ENCODE data around the gene SMPD4.
"Not testable (repeated sequence)": the region's sequence is repeated elsewhere in the genome, so short reads cannot be mapped to it uniquely, and the experiment has no call there.

The SMPD4 gene

GRCh38 chr2:130139331-130140280 lies 41.8 kb downstream of the SMPD4 start:
- DNase-seq (ENCODE audit: low spot score) = not testable (repeated sequence)

- DNase-seq (ENCODE audit: low spot score) = not testable (repeated sequence)
These were observed 42.6 kb downstream of the SMPD4 start for GRCh38 chr2:130138841-130139251.

GRCh38 chr2:130138326-130138725 lies 43.1 kb downstream of the SMPD4 start:
- DNase-seq (ENCODE audit: low spot score) = not testable (repeated sequence)

GRCh38 chr2:130137118-130137517 lies 44.3 kb downstream of the SMPD4 start:
- DNase-seq (ENCODE audit: low spot score) = not testable (repeated sequence)

- not testable (repeated sequence) for DNase-seq (ENCODE audit: low spot score)
These were observed 44.9 kb downstream of the SMPD4 start for GRCh38 chr2:130136546-130136945.

- no peak for DNase-seq (ENCODE audit: low spot score)
These were observed 45.5 kb downstream of the SMPD4 start for GRCh38 chr2:130135692-130136541.

GRCh38 chr2:130129120-130129829 lies 52.1 kb downstream of the SMPD4 start, which contains the start of gene POTEF:
Gene POTEF (minus strand): TSS chr2:130129222. CDS start chr2:130120515, 8,707 bp downstream.
- not testable (repeated sequence) for DNase-seq (ENCODE audit: low spot score)

- DNase-seq (ENCODE audit: low spot score) = not testable (repeated sequence)
These were observed 52.9 kb downstream of the SMPD4 start for GRCh38 chr2:130128464-130128863.

- not testable (repeated sequence) for DNase-seq (ENCODE audit: low spot score)
These were observed 53.7 kb downstream of the SMPD4 start for GRCh38 chr2:130127726-130128125.

GRCh38 chr2:130120924-130121323 lies 60.5 kb downstream of the SMPD4 start:
- not testable (repeated sequence) for DNase-seq (ENCODE audit: low spot score)

GRCh38 chr2:130102597-130103363 lies 78.6 kb downstream of the SMPD4 start:
- DNase-seq (ENCODE audit: low spot score) = not testable (repeated sequence)

Measured in hematopoietic multipotent progenitor cell treated with erythropoietin and hydrocortisone succinate and interleukin-3 and kit ligand, for 17 days (in vitro differentiated cells).